Esophagus muscularis mucosa (tissue), 3 donors: ENCODE data around the gene IQGAP2.

Experiments
- CTCF ChIP-seq, 3 experiments: fragments of 200-600 bp in 2 of 3; fragments of 450-650 bp in 1 of 3; sonication (generic) in 2 of 3; IDR thresholded peaks; one replicate each; pipeline ENCODE4 v1.5.1; 2017 to 2019; ENCODE audit warnings: antibody characterized with exemption in 3 of 3, mild to moderate bottlenecking in 2 of 3, moderate library complexity in 1 of 3
- POLR2AphosphoS5 ChIP-seq, 2 donors: sonication (generic); formaldehyde crosslinking; IDR thresholded peaks; one replicate each; pipeline ENCODE4 v1.6.1; 2017; ENCODE audit warnings: antibody characterized with exemption in 2 of 2

- TF ChIP-seq CTCF (IDR thresholded peaks at IDR 0.05), result no peak
- TF ChIP-seq POLR2AphosphoS5 (IDR thresholded peaks at IDR 0.05), result no peak
These were observed 257.3 kb downstream of the IQGAP2 start for GRCh38 chr5:76660360-76660759.
